GF-D8 (cell line): ENCODE measurements around the gene TC2N.
"Not testable (repeated sequence)": the region's sequence is repeated elsewhere in the genome, so short reads cannot be mapped to it uniquely, and the experiment has no call there.

Source experiments
- DNase-seq: peaks from one replicate; lab custom pipeline; 2025; lab: John Stamatoyannopoulos, UW

The TC2N gene

DNA sequence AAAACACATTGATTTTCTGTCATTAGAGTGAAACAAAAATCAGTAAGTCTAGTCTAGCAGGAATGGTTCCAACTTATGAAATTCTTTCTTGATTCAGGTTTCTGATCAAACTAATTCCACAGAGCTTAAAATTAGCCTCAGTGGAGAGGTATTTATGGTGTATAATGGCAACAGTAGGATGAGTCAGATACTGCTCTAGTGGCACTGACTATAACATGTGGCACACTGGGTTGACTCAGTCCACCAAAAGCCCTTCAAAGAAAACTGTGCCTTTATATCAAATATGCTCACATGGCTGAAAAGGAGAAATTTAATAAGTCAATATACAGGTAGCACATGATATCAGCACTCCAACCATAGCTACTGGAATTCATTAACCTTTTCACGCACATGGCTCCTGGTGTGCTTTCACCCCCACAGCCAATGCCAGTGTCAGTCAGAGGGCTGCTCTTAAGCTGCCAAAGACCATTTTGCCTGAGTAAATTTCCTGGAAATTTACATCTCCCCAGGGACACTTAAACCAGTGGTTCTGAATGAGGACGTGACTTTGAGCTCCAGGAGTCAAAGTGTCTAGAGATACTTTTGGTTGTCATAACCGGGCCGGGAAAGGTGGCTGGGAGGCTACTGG lies 113.7 kb downstream of the TC2N start:
- DNase-seq = no peak

DNA sequence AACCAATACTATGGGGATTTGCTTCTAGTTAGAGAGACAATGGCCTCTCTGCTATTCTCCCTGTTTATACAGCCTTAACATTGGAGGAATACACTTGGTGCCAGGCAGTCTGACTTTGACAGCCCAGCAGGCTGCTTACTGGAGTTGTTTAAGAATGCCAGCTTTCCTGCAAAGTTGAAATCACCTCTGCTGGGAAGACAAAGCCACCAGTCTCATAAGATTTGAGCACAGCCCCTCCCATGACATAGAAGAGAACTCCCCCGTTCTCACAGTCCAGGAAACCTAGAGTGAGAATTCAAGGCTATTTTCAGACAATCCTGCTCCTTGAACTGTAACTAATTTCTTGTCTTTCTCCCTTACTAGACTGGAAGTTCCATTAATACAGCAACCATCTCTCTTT lies 114.4 kb downstream of the TC2N start:
- no peak for DNase-seq

DNA sequence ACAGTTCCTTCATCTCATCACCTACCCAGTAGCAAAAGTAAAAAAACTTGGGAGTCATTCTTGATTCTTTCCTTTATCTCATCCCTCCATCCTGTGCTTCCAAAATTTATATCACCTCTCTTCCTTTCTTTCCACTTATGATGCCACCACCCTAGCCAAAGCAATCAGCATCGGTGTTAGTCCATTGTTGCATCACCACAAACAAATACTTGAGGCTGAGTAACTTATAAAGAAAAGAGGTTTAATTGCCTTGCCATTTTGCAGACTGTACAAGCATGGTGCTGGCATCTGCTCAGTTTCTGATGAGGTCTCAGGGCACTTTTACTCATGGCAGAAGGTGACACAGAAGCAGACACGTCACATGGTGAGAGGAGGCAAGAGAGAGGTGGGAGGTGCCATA lies 115.6 kb downstream of the TC2N start:
- no peak for DNase-seq

DNA sequence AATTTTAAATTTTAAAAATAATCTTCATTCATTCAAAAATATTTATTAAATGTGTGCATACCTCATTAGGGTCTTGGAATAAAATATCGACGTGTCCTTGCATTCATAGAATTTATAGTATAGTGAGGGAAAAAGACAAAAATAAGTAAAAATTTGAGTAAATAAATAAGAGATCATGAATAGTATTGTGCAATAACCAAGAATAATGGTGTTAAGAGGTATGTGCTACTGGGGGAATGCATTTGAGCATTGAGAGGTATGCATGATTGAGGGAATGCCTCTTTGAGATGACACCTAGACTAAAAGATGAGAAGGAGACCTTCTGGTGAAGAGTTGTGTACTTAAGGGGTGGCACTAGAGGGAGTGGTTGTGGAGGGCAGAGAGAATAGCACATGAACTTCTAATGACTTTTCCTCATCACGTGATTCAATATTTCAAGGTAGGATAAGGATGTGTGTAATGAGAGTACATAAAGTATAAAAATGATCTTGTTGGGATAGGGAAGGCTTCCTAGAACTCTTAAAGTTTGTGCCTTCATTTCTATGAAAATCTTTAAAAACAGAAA lies 116.6 kb downstream of the TC2N start:
- DNase-seq = no peak

DNA sequence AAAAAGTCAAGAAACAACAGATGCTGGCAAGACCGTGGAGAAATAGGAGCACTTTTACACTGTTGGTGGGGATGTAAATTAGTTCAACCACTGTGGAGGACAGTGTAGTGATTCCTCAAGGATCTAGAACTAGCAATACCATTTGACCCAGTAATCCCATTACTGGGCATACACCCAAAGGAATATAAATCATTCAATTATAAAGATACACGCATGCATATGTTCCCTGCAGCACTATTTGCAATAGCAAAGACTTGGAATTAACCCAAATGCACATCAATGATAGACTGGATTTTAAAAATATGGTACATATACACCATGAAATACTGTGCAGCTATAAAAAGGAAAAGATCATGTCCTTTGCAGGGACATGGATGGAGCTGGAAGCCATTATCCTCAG lies 117.5 kb downstream of the TC2N start:
- no peak for DNase-seq

DNA sequence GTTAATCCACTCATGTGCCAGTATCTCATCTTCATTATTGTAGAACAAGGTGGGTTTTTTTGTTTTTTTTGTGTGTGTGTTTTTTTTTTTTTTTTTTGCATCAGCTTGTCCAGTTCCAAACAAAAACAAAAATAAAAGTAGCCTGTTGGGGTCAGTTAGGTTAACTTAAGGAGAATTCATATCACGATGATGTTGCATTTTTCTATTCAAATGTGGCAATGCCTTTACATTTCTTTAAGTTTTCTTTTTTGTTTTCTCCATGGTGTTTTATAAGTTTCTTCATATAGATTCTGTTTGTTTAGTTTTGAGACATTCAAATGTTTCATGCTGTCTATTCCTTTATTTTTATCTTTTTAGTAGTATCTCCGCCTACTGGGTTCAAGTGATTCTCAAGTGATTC lies 119.3 kb downstream of the TC2N start:
- DNase-seq = no peak

DNA sequence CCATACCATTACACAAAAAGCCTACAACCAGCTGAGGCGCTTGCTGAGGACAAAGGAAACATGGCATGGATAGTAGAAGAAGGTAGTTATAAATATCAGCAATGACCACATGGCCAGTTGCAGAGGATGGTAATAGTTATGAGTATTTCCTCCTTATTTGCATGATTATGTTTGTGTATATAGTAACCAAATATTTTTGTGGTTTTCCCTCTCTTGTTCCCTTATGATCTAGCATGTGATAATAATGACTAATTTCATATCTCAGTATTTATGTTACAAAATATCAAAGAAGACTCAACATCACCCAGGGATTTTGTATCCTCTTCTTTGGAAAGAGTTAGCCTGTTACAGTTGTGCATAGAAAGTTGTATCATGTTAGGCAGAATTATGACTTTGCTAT lies 122.0 kb downstream of the TC2N start:
- no peak for DNase-seq

DNA sequence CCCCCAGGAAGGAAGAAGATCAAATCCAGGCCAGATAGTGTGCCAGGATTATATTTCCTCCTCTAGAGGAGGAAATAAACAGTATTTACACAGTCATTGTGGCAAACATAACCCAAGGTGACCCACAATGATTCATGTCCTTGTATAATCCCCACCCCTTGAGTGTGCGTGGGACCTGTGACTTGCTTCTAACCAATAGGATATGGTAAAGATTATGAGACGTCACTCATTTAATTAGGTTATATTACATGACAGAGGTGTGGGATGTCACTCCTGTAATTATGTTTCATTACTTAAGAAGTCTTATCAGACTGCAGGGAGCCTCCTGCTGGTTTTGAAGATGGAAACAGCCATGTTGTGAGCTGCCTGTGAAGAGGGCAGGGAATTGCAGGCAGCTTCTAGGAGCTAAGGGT lies 123.3 kb downstream of the TC2N start:
- DNase-seq = no peak

DNA sequence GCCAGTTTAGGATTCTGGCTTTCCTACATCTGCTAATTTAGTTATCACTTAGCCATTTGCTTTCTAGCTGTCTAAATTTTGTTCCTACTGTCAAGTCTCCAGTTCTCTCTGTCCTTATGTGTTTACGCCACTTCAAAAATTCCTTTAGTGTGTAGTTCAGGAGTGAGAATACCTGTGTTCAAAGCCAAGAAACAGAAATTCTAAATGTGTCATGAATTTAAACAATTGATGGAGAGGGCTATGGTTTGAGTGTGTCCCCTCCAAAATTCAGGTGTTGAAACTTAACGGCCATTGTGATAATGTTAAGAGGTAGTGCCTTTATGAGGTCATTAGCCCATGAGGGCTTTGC lies 124.1 kb downstream of the TC2N start:
- DNase-seq = no peak

DNA sequence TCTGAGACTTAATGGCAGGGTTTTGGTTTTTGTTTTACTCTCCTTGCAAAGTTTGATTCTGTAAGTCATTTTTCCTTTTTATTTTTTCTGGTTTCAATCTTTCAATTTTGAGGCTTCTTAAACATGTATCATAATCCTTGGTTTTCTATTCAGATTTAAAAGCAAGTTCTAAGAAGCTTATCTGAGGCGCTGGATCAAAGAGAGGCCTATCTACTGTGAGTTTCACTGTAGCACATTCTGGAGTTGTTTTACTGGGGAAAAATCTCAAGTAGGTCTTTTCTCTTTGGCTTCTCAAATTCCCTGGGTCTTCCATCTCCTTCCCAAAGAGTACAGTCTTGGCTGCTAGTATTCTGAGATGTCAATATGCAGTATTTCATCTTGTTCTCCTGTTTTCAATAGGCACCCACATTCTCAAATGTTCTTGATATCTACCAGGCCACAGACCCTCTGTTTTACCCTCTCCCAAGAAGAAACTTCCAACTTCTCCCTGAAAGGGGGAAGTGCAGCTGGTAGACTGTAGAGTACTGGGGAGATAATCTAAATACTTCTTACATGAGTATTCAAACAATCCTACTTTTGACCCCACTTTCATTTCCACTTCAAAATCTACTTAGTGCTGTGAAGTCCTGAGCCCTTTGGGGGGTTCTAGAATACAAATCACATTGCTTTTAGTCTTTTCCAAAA lies 124.6 kb downstream of the TC2N start:
- no peak for DNase-seq

DNA sequence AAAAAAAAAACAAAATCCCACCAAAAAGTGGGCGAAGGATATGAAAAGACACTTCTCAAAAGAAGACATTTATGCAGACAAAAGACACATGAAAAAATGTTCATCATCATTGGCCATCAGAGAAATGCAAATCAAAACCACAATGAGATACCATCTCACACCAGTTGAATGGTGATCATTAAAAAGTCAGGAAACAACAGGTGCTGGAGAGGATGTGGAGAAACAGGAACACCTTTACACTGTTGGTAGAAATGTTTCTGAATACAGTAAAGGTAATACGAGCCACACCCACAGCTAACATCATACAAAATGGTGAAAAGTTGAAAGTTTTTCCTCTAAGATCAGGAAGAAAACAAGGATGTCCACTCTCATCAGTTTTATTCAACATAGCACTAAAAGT lies 127.5 kb downstream of the TC2N start:
- DNase-seq = not testable (repeated sequence)

DNA sequence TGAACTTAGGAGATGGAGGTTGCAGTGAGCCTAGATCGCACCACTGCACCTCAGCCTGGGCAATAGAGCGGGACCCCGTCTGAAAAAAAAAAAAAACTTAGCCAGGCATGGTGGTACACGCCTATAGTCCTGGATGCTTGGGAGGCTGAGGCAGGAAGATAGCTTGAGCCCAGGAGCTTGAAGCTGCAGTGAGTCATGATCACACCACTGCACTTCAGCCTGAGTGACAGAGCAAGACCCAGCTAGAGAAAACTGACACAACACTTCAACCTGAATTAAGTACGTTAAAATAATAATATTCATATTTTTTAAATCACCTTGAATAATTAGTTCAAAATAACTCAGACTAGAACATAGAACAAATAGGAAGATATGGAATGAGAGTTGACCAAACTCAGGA lies 129.7 kb downstream of the TC2N start:
- no peak for DNase-seq

DNA sequence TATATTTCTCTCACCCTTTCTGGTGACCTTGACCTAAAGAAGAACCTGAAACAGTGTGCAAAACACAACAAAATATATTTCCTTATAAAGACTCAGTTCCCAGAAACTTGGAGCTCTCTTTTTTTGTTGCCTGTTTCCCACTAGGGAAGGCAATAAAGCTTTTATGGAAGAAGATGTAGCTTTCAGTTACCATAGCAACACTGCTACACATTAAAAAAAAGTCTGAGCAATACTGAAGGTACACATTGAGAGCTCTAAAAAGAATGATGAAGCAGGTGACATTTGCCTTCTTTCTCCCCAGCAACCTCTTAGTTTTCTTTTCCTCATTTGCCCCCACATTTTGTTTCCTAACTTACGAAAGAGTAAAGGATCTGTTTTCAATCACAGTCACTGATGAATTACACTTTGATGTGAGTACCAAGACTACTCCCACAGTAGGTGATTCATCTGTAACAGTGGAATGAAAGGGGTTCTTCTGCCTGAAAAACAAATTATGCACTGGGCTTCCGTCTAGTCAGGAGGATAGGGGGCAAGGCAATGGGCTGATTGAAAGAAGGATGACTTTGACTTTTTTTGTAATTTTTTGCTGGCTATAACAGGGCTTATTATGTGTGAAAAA lies 134.4 kb downstream of the TC2N start:
- DNase-seq = no peak

DNA sequence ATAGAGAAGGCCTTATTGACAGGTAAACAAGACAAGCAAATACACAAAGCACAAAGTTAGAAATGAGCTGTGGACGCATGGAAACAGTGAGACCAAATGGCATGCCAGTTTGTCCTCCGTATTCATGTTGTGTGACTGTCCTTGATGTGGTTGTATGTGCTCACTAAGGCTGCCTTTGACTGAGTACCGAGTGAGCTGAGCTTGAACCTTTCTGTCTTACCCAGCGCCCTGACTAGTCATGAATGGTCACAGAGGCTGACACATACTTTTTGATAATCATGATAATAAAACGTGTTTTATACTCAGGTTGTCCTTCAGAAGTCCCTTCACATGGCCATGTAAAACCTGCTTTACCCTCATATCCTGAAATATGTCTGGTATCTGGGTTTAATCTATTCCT lies 134.9 kb downstream of the TC2N start:
- no peak for DNase-seq

DNA sequence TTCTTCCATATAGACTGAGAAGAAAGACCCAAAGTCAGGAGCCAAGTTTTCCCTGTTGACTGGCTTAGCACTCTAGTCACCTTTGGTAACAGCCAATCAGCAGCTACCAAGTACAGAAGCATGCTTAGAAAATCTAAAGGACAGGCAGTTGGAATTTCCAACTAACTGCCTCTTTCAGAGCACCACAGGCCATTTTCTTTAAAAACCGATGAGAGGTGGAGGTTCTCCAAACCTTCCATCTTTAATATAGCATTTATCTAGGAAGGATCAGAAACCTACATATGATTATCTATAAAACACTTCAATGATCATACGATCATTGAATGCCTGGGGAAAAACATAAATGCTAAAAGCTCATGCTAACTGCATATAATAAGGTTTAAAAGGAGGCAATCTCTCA lies 135.3 kb downstream of the TC2N start, which contains the start of gene CATSPERB:
CATSPERB (minus strand) TSS at position 101 of the 400 bp plus-strand sequence. CDS start 2,607 bp downstream, outside the sequence.
- DNase-seq = no peak

DNA sequence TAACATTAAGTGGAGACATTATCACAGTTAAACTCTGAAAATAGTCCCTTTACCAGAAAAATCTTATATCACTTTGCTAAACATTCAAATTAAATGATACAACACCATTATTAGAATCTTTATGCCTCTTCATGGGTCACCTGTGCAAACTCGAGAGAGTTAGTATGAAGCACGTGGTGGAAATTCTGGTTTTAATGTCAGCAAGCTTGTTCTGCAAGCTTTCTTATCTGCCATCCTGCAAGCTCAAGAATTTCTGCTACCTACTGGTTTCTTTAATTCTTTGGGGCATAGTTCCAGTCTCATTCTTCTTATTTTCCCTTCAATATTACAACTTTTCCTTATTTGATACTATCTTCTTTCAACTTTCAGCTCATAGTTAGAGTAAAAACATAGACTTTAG lies 136.3 kb downstream of the TC2N start:
- no peak for DNase-seq

DNA sequence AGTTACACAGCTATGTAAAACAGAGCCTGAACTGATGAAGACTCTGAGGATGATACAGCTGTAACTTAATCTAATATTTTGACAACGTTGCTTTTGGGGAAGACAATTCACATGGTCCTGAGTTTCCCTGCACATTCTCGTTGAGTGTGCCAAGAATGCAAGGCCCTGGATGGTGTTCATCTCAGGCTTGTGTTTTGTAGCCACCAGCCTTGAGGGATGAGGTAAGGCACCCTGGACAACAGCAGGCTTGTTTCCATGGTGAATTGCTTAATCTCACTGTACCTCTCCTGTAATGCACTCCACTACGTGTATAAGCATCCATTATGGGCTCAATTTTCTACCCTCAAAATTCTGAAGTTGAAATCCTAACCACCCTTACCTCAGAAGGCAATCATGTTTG lies 137.6 kb downstream of the TC2N start:
- DNase-seq = no peak
